IMR-90 (cell line): Measurements from ENCODE around the gene TEX44. TPM values are rescaled to one million over a fixed set of nuclear protein-coding genes. Genes with fewer than 3 reads are reported as not detected.
A peak's percentile ranks its signal among the peaks of the same experiment; 100 is the strongest.

ENCODE experiments used
- ATAC-seq: fragments of 200-7000 bp; cut with Tn5 transposase; 2 replicates; pipeline ENCODE4 v1.9.1; 2020; ENCODE audit warnings: low read depth, mild to moderate bottlenecking, moderate library complexity
- BruUV-seq: library from RNA; stranded (reverse); fragments of 400-500 nt; replicated peaks from 2 replicates; lab custom pipeline; 2021; lab: Mats Ljungman, UMichigan
- CTCF ChIA-PET: fragments of 300-600 bp; formaldehyde crosslinking; extraction: SDS; loops from one replicate; lab custom pipeline; 2021; ENCODE audit warnings: antibody characterized with exemption; lab: Yijun Ruan, JAX
- POLR2A ChIA-PET: fragments of 300-600 bp; sonication (Branson Sonifier 250); formaldehyde crosslinking; loops from one replicate; lab custom pipeline; 2022; ENCODE audit warnings: antibody characterized with exemption; ENCODE audit not compliant: unreplicated experiment; lab: Charles Lee
- DNase-seq: peaks from one replicate; pipeline ENCODE4 v3.0.0; 2013
- H2AFZ ChIP-seq: replicated peaks from 2 replicates; pipeline ENCODE3; 2013; ENCODE audit warnings: low read length, mild to moderate bottlenecking; ENCODE audit not compliant: poor library complexity
- H2AK5ac ChIP-seq: 2 replicates; pipeline ENCODE4 v1.6.1; 2013; ENCODE audit warnings: low read depth, low read length, inconsistent platforms
- H2AK9ac ChIP-seq: replicated peaks from 2 replicates; pipeline ENCODE3; 2013; ENCODE audit warnings: mild to moderate bottlenecking, low read depth, low read length, moderate library complexity; ENCODE audit not compliant: poor library complexity
- H2BK120ac ChIP-seq: 2 replicates; pipeline ENCODE4 v1.6.1; 2013; ENCODE audit warnings: low read depth, low read length, inconsistent platforms
- H2BK15ac ChIP-seq: 3 replicates; pipeline ENCODE4 v1.6.1; 2013; ENCODE audit warnings: low read depth, low read length, inconsistent platforms
- H2BK20ac ChIP-seq: 2 replicates; pipeline ENCODE4 v1.6.1; 2013; ENCODE audit warnings: low read depth, mild to moderate bottlenecking, inconsistent platforms, low read length, moderate library complexity
- H2BK5ac ChIP-seq: 2 replicates; pipeline ENCODE4 v1.6.1; 2013; ENCODE audit warnings: mild to moderate bottlenecking, low read depth, low read length, inconsistent platforms; ENCODE audit not compliant: poor library complexity, severe bottlenecking
- H3K14ac ChIP-seq: replicated peaks from 2 replicates; pipeline ENCODE4 v1.6.1; 2013; ENCODE audit warnings: low read depth, low read length, inconsistent platforms
- H3K18ac ChIP-seq: 2 replicates; pipeline ENCODE4 v1.6.1; 2013; ENCODE audit warnings: low read depth, low read length, control low read depth
- H3K23ac ChIP-seq: 2 replicates; pipeline ENCODE4 v1.6.1; 2013; ENCODE audit warnings: low read depth, low read length, inconsistent platforms
- H3K27ac ChIP-seq: 2 replicates; pipeline ENCODE4 v1.5.1; 2013; ENCODE audit warnings: mild to moderate bottlenecking, control low read depth, low read length; ENCODE audit not compliant: insufficient read depth
- H3K27me3 ChIP-seq: 2 replicates; pipeline ENCODE4 v1.6.1; 2013; ENCODE audit warnings: low read length; ENCODE audit not compliant: control insufficient read depth, insufficient read depth
- H3K36me3 ChIP-seq: 2 replicates; pipeline ENCODE4 v1.6.1; 2013; ENCODE audit warnings: low read length, mixed read lengths; ENCODE audit not compliant: control insufficient read depth, insufficient read depth
- H3K4ac ChIP-seq: 2 replicates; pipeline ENCODE4 v1.6.1; 2013; ENCODE audit warnings: low read depth, low read length, inconsistent platforms
- H3K4me1 ChIP-seq: 2 replicates; pipeline ENCODE4 v1.6.1; 2013; ENCODE audit warnings: low read length, mixed read lengths; ENCODE audit not compliant: control insufficient read depth, insufficient read depth
- H3K4me2 ChIP-seq: 2 replicates; pipeline ENCODE4 v1.6.1; 2013; ENCODE audit warnings: low read depth, mild to moderate bottlenecking, control low read depth, low read length, moderate library complexity
- H3K4me3 ChIP-seq: 2 replicates; pipeline ENCODE4 v1.5.1; 2013; ENCODE audit warnings: low read depth, mild to moderate bottlenecking, control low read depth, low read length, moderate library complexity; ENCODE audit not compliant: insufficient read depth
- H3K56ac ChIP-seq: 2 replicates; pipeline ENCODE4 v1.6.1; 2013; ENCODE audit warnings: low read length, inconsistent platforms; ENCODE audit not compliant: insufficient read depth; ENCODE audit errors: extremely low read depth
- H3K79me1 ChIP-seq, 2 experiments: 2 replicates each; pipeline ENCODE4 v1.6.1; 2013; ENCODE audit warnings: low read length in 2 of 2, inconsistent platforms in 1 of 2, low read depth in 1 of 2
- H3K9ac ChIP-seq: 2 replicates; pipeline ENCODE4 v1.6.1; 2013; ENCODE audit warnings: low read depth, low read length, control low read depth
- H3K9me1 ChIP-seq: 2 replicates; pipeline ENCODE4 v1.6.1; 2013; ENCODE audit warnings: low read length, inconsistent platforms; ENCODE audit not compliant: insufficient read depth
- H3K9me3 ChIP-seq: 2 replicates; pipeline ENCODE4 v1.6.1; 2013; ENCODE audit warnings: low read length; ENCODE audit not compliant: control insufficient read depth, insufficient read depth
- H4K20me1 ChIP-seq: 2 replicates; pipeline ENCODE4 v1.6.1; 2013; ENCODE audit warnings: low read length, inconsistent platforms; ENCODE audit not compliant: insufficient read depth
- H4K5ac ChIP-seq: 2 replicates; pipeline ENCODE4 v1.6.1; 2013; ENCODE audit warnings: mild to moderate bottlenecking, low read depth, low read length, control low read depth
- H4K8ac ChIP-seq, 2 experiments: 2 replicates each; pipeline ENCODE4 v1.6.1; 2013; ENCODE audit warnings: low read depth in 2 of 2, low read length in 2 of 2, control low read depth in 1 of 2, inconsistent platforms in 1 of 2
- H4K91ac ChIP-seq: 2 replicates; pipeline ENCODE4 v1.6.1; 2013; ENCODE audit warnings: low read depth, low read length, inconsistent platforms; ENCODE audit not compliant: insufficient read depth
- ELK1 ChIP-seq: fragments of 150-350 bp; IDR thresholded peaks from 2 replicates; pipeline ENCODE4 v1.6.1; 2016; ENCODE audit warnings: low read depth, mild to moderate bottlenecking, low read length, moderate library complexity, borderline replicate concordance
- MAFK ChIP-seq: IDR thresholded peaks from 2 replicates; pipeline ENCODE4 v1.6.1; 2012; ENCODE audit warnings: low read depth, low read length, improper control_type of control experiment
- MAZ ChIP-seq: IDR thresholded peaks from 2 replicates; pipeline ENCODE4 v1.6.1; 2012; ENCODE audit warnings: low read depth, mild to moderate bottlenecking, low read length, improper control_type of control experiment, moderate library complexity, borderline replicate concordance
- NFE2L2 ChIP-seq: fragments of 150-350 bp; IDR thresholded peaks from 2 replicates; pipeline ENCODE4 v1.6.1; 2016; ENCODE audit warnings: low read depth, mild to moderate bottlenecking, low read length
- RCOR1 ChIP-seq: IDR thresholded peaks from 2 replicates; pipeline ENCODE4 v1.6.1; 2012; ENCODE audit warnings: mild to moderate bottlenecking, low read length, improper control_type of control experiment; ENCODE audit not compliant: insufficient replicate concordance
- RFX5 ChIP-seq: IDR thresholded peaks from 2 replicates; pipeline ENCODE4 v1.8.0; 2012; ENCODE audit warnings: low read depth, mild to moderate bottlenecking, low read length, moderate library complexity
- WGBS, 2 experiments: methylation state at CpG; one replicate each; pipeline versions ENCODE4 v1.1.5 to v1.1.7; 2013; ENCODE audit warnings: missing lambda C conversion rate in 2 of 2; ENCODE audit not compliant: insufficient read length in 1 of 2; ENCODE audit errors: extremely low coverage in 2 of 2; 5-methylcytosine and 5-hydroxymethylcytosine counted together
- dilution Hi-C: fragments of 300-500 bp; cut with HindIII; formaldehyde crosslinking; loops from one replicate; pipeline ENCODE4 v1.14.3; 2018; ENCODE audit warnings: low sequenced_read_pairs; ENCODE audit not compliant: unreplicated experiment
- in situ Hi-C: fragments of 300-500 bp; cut with MboI; formaldehyde crosslinking; loops from 3 replicates; pipeline ENCODE4 v1.14.3; 2019; ENCODE audit warnings: low sequenced_read_pairs, inconsistent platforms, mixed read lengths
- intact Hi-C: fragments of 100-400 bp; cut with micrococcal nuclease; formaldehyde crosslinking; loops from 2 replicates; pipeline ENCODE4 v1.10.0; 2022
- polyA plus RNA-seq, 3 experiments: library from polyadenylated mRNA; depleted of rRNA; stranded (reverse); fragments of >200 nt; gene quantifications; 2 replicates each; pipeline ENCODE4 v1.2.3, GENCODE V29; 2012; ENCODE audit warnings: low replicate concordance in 1 of 3
- total RNA-seq: library from RNA; depleted of rRNA; stranded (reverse); fragments of >200 nt; gene quantifications from 2 replicates; pipeline ENCODE4 v1.2.3, GENCODE V29; 2012
- TF ChIP-seq, protein P1 (sequence below): fragments of 150-350 bp; IDR thresholded peaks from 2 replicates; pipeline ENCODE4 v1.6.1; 2017; ENCODE audit warnings: mild to moderate bottlenecking, antibody characterized with exemption, low read length, low read depth

TEX44 gene
- total and polyA plus RNA-seq, 2 of the 4 experiments (the other 2 are of a cell fraction) = not detected

DNA sequence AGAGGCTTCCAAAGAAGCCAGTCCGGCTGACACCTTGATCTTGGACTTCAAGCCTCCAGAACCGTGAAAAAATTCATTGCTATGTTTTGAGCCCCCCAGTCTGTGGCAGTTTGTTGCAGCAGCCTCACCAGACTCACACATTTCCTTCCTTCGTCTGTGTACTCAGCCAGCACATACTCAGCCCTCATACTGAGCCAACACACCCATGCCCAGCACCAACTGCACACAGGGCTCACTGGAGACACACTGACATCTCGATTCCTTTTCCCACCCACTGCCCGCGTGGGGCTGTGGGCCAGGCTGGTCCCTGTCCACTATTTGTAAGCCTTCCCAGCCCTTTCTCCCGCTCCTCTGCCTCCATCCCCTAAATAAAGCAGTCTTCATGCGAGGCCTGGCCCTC is 38.3 kb upstream of the TEX44 start:
- H4K91ac ChIP-seq = no peak overlapping the region
- no peaks in the 10 kb centered on the region for H4K20me1 ChIP-seq
- peaks cover 8% of the 10 kb centered on the region; the same call in 1 of the 2 replicates for H3K4me1 ChIP-seq
- no peak; the same call in 1 of the 2 replicates for ATAC-seq
- no peak overlapping the region for H2AK9ac ChIP-seq
- H2BK20ac ChIP-seq = no peak overlapping the region
- H3K36me3 ChIP-seq = no peaks in the 10 kb centered on the region
- in situ Hi-C loops = no loop called here
- H2BK5ac ChIP-seq = no peak overlapping the region
- no peak overlapping the region for H3K23ac ChIP-seq
- H3K9ac ChIP-seq = peak overlapping the region; percentile 36
- H4K5ac ChIP-seq = peak overlapping the region; percentile 62
- H3K56ac ChIP-seq = no peak overlapping the region
- no peak for TF ChIP-seq RFX5
- no peak for TF ChIP-seq NFE2L2
- TF ChIP-seq MAZ = no peak
- TF ChIP-seq, protein P1, sequence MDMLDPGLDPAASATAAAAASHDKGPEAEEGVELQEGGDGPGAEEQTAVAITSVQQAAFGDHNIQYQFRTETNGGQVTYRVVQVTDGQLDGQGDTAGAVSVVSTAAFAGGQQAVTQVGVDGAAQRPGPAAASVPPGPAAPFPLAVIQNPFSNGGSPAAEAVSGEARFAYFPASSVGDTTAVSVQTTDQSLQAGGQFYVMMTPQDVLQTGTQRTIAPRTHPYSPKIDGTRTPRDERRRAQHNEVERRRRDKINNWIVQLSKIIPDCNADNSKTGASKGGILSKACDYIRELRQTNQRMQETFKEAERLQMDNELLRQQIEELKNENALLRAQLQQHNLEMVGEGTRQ = no peak
- no peak for TF ChIP-seq ELK1
- TF ChIP-seq RCOR1 = no peak
- TF ChIP-seq MAFK = no peak
- H3K4me2 ChIP-seq = peak overlapping the region; percentile 68
- H3K4ac ChIP-seq = no peak overlapping the region; the same call in 1 of the 2 replicates
- POLR2A ChIA-PET = no interaction called here
- BruUV-seq = no TSS peak
- no peaks in the 10 kb centered on the region for H3K9me1 ChIP-seq
- peak overlapping the region; percentile 6; the same call in 1 of the 2 replicates for H3K4me3 ChIP-seq
- H3K79me1 ChIP-seq = no peaks in the 10 kb centered on the region
- H3K27ac ChIP-seq = no peak overlapping the region
- H2AFZ ChIP-seq = peak overlapping the region; percentile 82
- H3K18ac ChIP-seq = no peak overlapping the region
- CTCF ChIA-PET = interaction anchor here (0.6 to 1.1 kb wide), 2 partner anchors 14 to 72 kb away, joined by 4 to 5 read pairs; no protein-coding TSS in a partner anchor
- no peak for DNase-seq
- H2BK15ac ChIP-seq = no peak overlapping the region
- dilution Hi-C loops = no loop called here
- no peak overlapping the region for H2AK5ac ChIP-seq
- H2BK120ac ChIP-seq = no peak overlapping the region
- 0 out of 2 replicates have a peak overlapping the region, but pooled peaks have one; percentile 57 for H3K14ac ChIP-seq
- WGBS, 2 experiments = 67% methylated on average over 6 of the region's 8 CpGs; no CpG with 5 or more reads in 1 of the 2 experiments
- H3K27me3 ChIP-seq = no peaks in the 10 kb centered on the region
- peak overlapping the region; percentile 15 to 80; a peak in 3 of 4 replicates for H4K8ac ChIP-seq
- H3K9me3 ChIP-seq = peaks cover 5% of the 10 kb centered on the region; the same call in 1 of the 2 replicates
- intact Hi-C loops = no loop called here
